ENCODE results near the gene APOBR.

APOBR gene

DNA sequence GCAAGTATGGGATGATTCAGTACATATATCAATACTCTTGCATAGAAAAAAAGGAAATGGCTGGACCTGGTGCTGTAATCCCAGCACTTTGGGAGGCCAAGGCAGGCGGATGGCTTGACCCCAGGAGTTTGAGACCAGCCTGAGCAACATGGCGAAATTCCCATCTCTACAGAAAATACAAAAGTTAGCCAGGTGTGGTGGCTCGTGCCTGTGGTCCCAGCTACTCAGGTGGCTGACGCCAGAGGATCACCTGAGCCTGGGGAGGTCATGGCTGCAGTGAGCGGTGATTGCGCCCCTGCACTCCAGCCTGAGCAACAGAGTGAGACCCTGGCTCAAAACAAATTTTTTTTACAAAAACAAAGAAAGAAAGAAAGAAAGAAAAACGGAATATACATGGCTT is 52.2 kb downstream of the APOBR start:
- H3K4me1 ChIP-seq (ENCODE audit: control insufficient read depth, insufficient read depth, low read length) = no peaks in the 10 kb centered on the region

DNA sequence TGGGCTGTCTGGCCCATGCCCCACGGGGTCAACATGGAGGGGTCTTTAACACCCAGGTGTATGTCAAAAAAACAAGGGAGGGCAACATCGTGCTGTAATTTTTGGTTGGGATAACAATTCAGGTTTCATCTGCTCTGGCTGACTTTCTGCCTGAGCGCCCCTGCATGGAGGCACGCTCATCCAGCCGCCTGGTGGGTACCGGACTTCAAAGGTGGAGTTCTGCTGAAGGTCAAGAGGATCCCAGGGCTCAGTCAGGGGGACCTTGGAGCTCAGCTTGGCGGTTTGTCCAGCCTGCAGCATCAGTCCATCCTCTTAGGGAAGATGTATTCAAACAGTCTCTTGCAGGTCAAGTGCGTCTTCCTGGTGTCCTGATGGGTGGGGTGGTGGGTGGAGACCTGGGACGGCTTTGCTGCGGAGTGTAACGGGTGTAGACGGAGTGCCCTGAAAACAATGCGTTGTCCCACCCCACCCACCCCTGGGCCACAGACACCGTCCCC is 53.9 kb downstream of the APOBR start:
- no peaks in the 10 kb centered on the region for H3K9me3 ChIP-seq (ENCODE audit: control insufficient read depth, low read length)
- no peaks in the 10 kb centered on the region for H3K4me1 ChIP-seq (ENCODE audit: control insufficient read depth, insufficient read depth, low read length)
- DNase-seq (ENCODE audit: low read depth) = no peak
- no peak overlapping the region for H3K4me3 ChIP-seq (ENCODE audit: low read length)
- no peaks in the 10 kb centered on the region for H3K36me3 ChIP-seq (ENCODE audit: control insufficient read depth, insufficient read depth, low read length, severe bottlenecking)
- H3K9ac ChIP-seq (ENCODE audit: low read length) = no peak overlapping the region
- peaks cover 6% of the 10 kb centered on the region for H3K27me3 ChIP-seq (replicated peaks; ENCODE audit: control insufficient read depth, insufficient read depth, low read length)

More for the DNA sequence above, 52.2 kb downstream of the APOBR start:
- DNase-seq (ENCODE audit: low read depth) = no peak
- Histone ChIP-seq H3K27me3 (replicated peaks; ENCODE audit: control insufficient read depth, insufficient read depth, low read length) (peaks cover 6% of the 10 kb centered on the region), H3K9ac (ENCODE audit: low read length) (no peak overlapping the region), H3K9me3 (ENCODE audit: control insufficient read depth, low read length) (no peaks in the 10 kb centered on the region), H3K4me3 (ENCODE audit: low read length) (no peak overlapping the region), H3K36me3 (ENCODE audit: control insufficient read depth, insufficient read depth, low read length, severe bottlenecking) (no peaks in the 10 kb centered on the region)

Measured in adipocyte (in vitro differentiated cells).